GM12878 (cell line): ENCODE data around the gene CAMKMT. TPM values are rescaled to one million over a fixed set of nuclear protein-coding genes. Genes with fewer than 3 reads are reported as not detected.

Source experiments
- ATAC-seq: fragments of 200-7000 bp; cut with Tn5 transposase; 3 replicates; pipeline ENCODE4 v1.9.1; 2020; ENCODE audit warnings: mild to moderate bottlenecking, moderate library complexity
- BruUV-seq: library from RNA; stranded (reverse); fragments of 400-500 nt; replicated peaks from 2 replicates; lab custom pipeline; 2021; lab: Mats Ljungman, UMichigan
- CTCF ChIA-PET: fragments of 300-600 bp; sonication (Branson Sonifier 250); formaldehyde crosslinking; extraction: SDS; loops from one replicate; lab custom pipeline; 2021; ENCODE audit warnings: inconsistent platforms; lab: Yijun Ruan, JAX
- POLR2A ChIA-PET: fragments of 350-600 bp; formaldehyde crosslinking; extraction: SDS; loops from one replicate; lab custom pipeline; 2021; ENCODE audit warnings: inconsistent platforms; lab: Charles Lee
- RAD21 ChIA-PET: fragments of 300-600 bp; sonication (Branson Sonifier 250); formaldehyde crosslinking; loops from one replicate; lab custom pipeline; 2023; ENCODE audit warnings: antibody characterized with exemption; ENCODE audit not compliant: unreplicated experiment; lab: Charles Lee
- SMC1A ChIA-PET: fragments of 300-600 bp; sonication (Branson Sonifier 250); formaldehyde crosslinking; loops from one replicate; lab custom pipeline; 2023; ENCODE audit not compliant: unreplicated experiment, uncharacterized antibody; lab: Charles Lee
- DNase-seq: peaks from one replicate; pipeline ENCODE4 v3.0.0-alpha.2; 2011; ENCODE audit warnings: low read depth, low spot score
- FAIRE-seq: peaks from 3 replicates; lab custom pipeline; 2011; peaks lifted over from hg19 to GRCh38; lab: Jason Lieb, UNC
- H2AFZ ChIP-seq: 2 replicates; pipeline ENCODE4 v1.6.0; 2011; ENCODE audit warnings: low read depth, low read length, control low read depth; ENCODE audit not compliant: control insufficient read depth
- H3K27ac ChIP-seq: 2 replicates; pipeline ENCODE4 v1.5.1; 2011; ENCODE audit warnings: control low read depth; ENCODE audit not compliant: control insufficient read depth, insufficient read depth
- H3K27me3 ChIP-seq, 2 experiments: replicated peaks in 1 of 2; 2 replicates each; pipeline versions ENCODE4 v1.6.0 to v1.6.1; 2011; ENCODE audit warnings: low read length in 1 of 2; ENCODE audit not compliant: control insufficient read depth in 2 of 2, insufficient read depth in 2 of 2
- H3K36me3 ChIP-seq, 2 experiments: 2 replicates each; pipeline ENCODE4 v1.5.1; 2011; ENCODE audit warnings: low read length in 1 of 2; ENCODE audit not compliant: control insufficient read depth in 2 of 2, insufficient read depth in 2 of 2
- H3K4me1 ChIP-seq: 2 replicates; pipeline ENCODE4 v1.6.1; 2011; ENCODE audit warnings: mild to moderate bottlenecking, low read length, moderate library complexity, mixed read lengths; ENCODE audit not compliant: control insufficient read depth, insufficient read depth
- H3K4me2 ChIP-seq: 2 replicates; pipeline ENCODE4 v1.6.0; 2011; ENCODE audit warnings: control low read depth; ENCODE audit not compliant: control insufficient read depth, insufficient read depth
- H3K4me3 ChIP-seq: fragments of 200-600 bp; sonication (generic); 2 replicates; pipeline ENCODE4 v1.5.1; 2016
- H3K79me2 ChIP-seq: 2 replicates; pipeline ENCODE4 v1.6.0; 2011; ENCODE audit warnings: low read length; ENCODE audit not compliant: control insufficient read depth, insufficient read depth
- H3K9ac ChIP-seq: 2 replicates; pipeline ENCODE4 v1.8.0; 2011; ENCODE audit warnings: low read length, control low read depth, mixed read lengths; ENCODE audit not compliant: control insufficient read depth, insufficient read depth
- H3K9me3 ChIP-seq: replicated peaks from 3 replicates; pipeline ENCODE4 v1.5.1; 2011; ENCODE audit warnings: mild to moderate bottlenecking, low read length; ENCODE audit not compliant: control insufficient read depth, insufficient read depth
- H4K20me1 ChIP-seq: 2 replicates; pipeline ENCODE4 v1.6.0; 2011; ENCODE audit not compliant: control insufficient read depth, insufficient read depth
- BRCA1 ChIP-seq: IDR thresholded peaks from 2 replicates; pipeline ENCODE4 v1.6.1; 2011; ENCODE audit warnings: low read depth, low read length, improper control_type of control experiment
- CHD2 ChIP-seq: IDR thresholded peaks from 2 replicates; pipeline ENCODE4 v1.6.1; 2011; ENCODE audit warnings: low read depth, low read length, improper control_type of control experiment, borderline replicate concordance
- ETV6 ChIP-seq, 2 experiments: fragments of 450-650 bp in 1 of 2; IDR thresholded peaks in 1 of 2; conservative IDR thresholded peaks in 1 of 2; 2 replicates each; pipeline ENCODE4 v1.6.1; 2014; ENCODE audit warnings: antibody characterized with exemption in 1 of 2, borderline replicate concordance in 1 of 2, low read depth in 1 of 2, mild to moderate bottlenecking in 1 of 2, moderate library complexity in 1 of 2
- HDAC6 ChIP-seq: fragments of 200-600 bp; sonication (generic); IDR thresholded peaks from one replicate; pipeline ENCODE4 v1.8.0; 2017; ENCODE audit warnings: antibody characterized with exemption; ENCODE audit not compliant: unreplicated experiment
- MXI1 ChIP-seq: fragments of 150-350 bp; IDR thresholded peaks from 2 replicates; pipeline ENCODE4 v1.6.1; 2011; ENCODE audit warnings: low read depth, mild to moderate bottlenecking, inconsistent platforms, low read length, improper control_type of control experiment
- NBN ChIP-seq: fragments of 450-650 bp; IDR thresholded peaks from 2 replicates; pipeline ENCODE4 v1.6.1; 2016
- NR2C1 ChIP-seq: fragments of 450-650 bp; IDR thresholded peaks from 2 replicates; pipeline ENCODE4 v1.6.1; 2017; ENCODE audit warnings: antibody characterized with exemption, mild to moderate bottlenecking, moderate library complexity
- PML ChIP-seq: IDR thresholded peaks from 2 replicates; pipeline ENCODE4 v1.6.1; 2012; ENCODE audit warnings: low read length, inconsistent platforms
- POLR2AphosphoS2 ChIP-seq: IDR thresholded peaks from 2 replicates; pipeline ENCODE4 v1.6.1; 2011; ENCODE audit warnings: low read depth, mild to moderate bottlenecking, low read length, improper control_type of control experiment, moderate library complexity
- SIN3A ChIP-seq: IDR thresholded peaks from 2 replicates; pipeline ENCODE4 v1.6.1; 2012; ENCODE audit warnings: low read depth, low read length, improper control_type of control experiment
- SMAD5 ChIP-seq: IDR thresholded peaks from 2 replicates; pipeline ENCODE4 v1.6.1; 2016; ENCODE audit warnings: antibody characterized with exemption, low read depth
- SMARCA5 ChIP-seq: fragments of 450-650 bp; IDR thresholded peaks from 2 replicates; pipeline ENCODE4 v1.6.1; 2017; ENCODE audit warnings: mild to moderate bottlenecking
- SUZ12 ChIP-seq: fragments of 200-600 bp; sonication (generic); IDR thresholded peaks from one replicate; pipeline ENCODE4 v1.6.1; 2018; ENCODE audit warnings: antibody characterized with exemption, mild to moderate bottlenecking; ENCODE audit not compliant: unreplicated experiment
- WRNIP1 ChIP-seq: IDR thresholded peaks from 2 replicates; pipeline ENCODE4 v1.6.1; 2011; ENCODE audit warnings: low read depth, low read length, improper control_type of control experiment, borderline replicate concordance
- ZNF384 ChIP-seq: IDR thresholded peaks from 2 replicates; pipeline ENCODE4 v1.6.1; 2012; ENCODE audit warnings: low read depth, mild to moderate bottlenecking, low read length, improper control_type of control experiment, borderline replicate concordance
- WGBS: methylation state at CpG from one replicate; pipeline ENCODE4 v1.1.6; 2016; ENCODE audit warnings: low lambda C conversion rate; ENCODE audit not compliant: insufficient replicate concordance, insufficient coverage; ENCODE audit errors: missing lambda C conversion rate; 5-methylcytosine and 5-hydroxymethylcytosine counted together
- in situ Hi-C: fragments of 300-500 bp; cut with MboI; formaldehyde crosslinking; loops from 9 replicates; pipeline ENCODE4 v1.14.3; 2018; ENCODE audit warnings: mixed read lengths
- intact Hi-C: fragments of 100-400 bp; cut with micrococcal nuclease; formaldehyde crosslinking; loops from one replicate; pipeline ENCODE4 v1.14.2; 2022; ENCODE audit not compliant: unreplicated experiment
- polyA plus RNA-seq, 11 experiments: library from polyadenylated mRNA; depleted of rRNA in 4 of 11; unstranded in 6 of 11; stranded (reverse) in 5 of 11; fragments of >200 nt; fragmentation: Nextera tagmentation in 4 of 11; fragmentation: Illumina TruSeq in 1 of 11; extraction: Ambion mirVana in 4 of 11; extraction: Trizol in 1 of 11; gene quantifications; 1 replicate in 1 of 11; 2 replicates in 10 of 11; pipeline versions ENCODE4 v1.2.1 to v1.2.3, GENCODE V29; 2011 to 2016; ENCODE audit warnings: inconsistent platforms in 2 of 11, missing spikeins in 2 of 11, low read depth in 1 of 11
- total RNA-seq, 4 experiments: library from RNA; depleted of rRNA in 3 of 4; stranded (reverse); fragments of >200 nt in 3 of 4; fragmentation: Illumina TruSeq in 1 of 4; extraction: Trizol in 1 of 4; gene quantifications; 2 replicates each; pipeline versions ENCODE4 v1.2.1 to v1.2.3, GENCODE V29; 2013 to 2021
- TF ChIP-seq, protein P1 (sequence below): fragments of 150-350 bp; IDR thresholded peaks from 2 replicates; pipeline ENCODE4 v1.6.1; 2016; ENCODE audit warnings: low read depth, low read length

CAMKMT gene
- total and polyA plus RNA-seq, 10 of the 15 experiments (the other 5 are each of a cell fraction or from before 2014, with no cell fraction given) = 2.7 to 16.0 (median 11.8) TPM

DNA sequence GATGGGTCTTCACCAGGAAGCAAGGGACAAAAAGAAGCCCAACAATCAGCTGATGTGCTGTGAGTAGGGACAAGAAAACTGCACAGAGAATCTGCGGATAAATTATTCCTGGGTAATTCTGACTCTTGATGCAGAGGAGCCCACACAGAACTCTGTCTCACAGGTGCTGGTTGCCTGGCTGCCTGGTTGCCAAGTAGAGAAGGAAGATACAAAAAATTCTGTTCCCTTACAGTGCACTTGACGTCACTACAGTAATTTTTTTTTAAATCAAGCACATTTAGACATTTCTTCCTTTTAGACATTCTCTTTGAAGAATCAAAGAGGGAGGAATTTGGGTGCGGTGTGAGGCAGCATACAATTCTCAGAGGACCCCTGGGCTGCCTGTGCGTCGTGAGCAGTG, 427.7 kb downstream of the CAMKMT start (continued):
- no peak for TF ChIP-seq WRNIP1
- TF ChIP-seq SUZ12 = no peak
- no peak for TF ChIP-seq SMARCA5
- TF ChIP-seq MXI1 = no peak
- TF ChIP-seq ZNF384 = no peak

DNA sequence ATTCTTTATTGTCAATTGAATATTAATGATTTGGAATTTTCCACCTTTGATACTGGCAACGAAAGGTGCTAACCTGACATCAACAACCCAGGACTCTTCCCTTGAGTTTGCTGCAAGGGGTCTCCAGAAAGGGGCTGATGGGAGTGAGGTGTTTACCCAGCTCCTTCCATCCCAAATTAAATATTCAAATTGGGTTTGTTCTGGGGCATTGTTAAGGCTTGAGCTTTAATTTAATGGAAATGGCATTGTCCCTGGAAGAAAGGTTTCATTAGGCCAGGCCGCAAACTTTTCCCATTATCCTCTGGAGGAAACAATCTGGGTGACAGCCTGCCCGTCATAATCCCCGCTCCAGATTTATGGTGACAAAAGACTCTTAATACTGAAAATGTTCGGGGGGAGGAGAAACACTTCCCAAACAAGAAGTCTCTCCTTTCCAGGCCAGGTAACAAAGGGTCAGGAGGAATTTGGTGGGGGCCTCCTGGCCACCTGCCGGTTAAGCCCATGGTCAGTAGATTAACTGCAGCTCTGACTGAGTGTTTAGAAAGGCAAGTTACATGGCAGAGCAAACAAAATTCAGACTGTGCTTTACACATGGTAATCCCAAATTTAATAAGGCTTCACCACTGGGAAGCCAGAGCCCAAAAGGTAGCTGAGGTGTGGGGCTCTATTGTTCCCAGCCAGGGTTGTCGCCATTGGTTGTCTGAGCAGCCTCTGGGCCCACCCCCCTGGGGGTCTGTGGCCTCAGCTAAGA, 428.4 kb downstream of the CAMKMT start:
- SMC1A ChIA-PET = interaction anchor here (1.9 kb wide), 1 partner anchor 58 kb away, joined by 4 read pairs; no protein-coding TSS in a partner anchor
- intact Hi-C loops = no loop called here
- no peaks in the 10 kb centered on the region for H3K36me3 ChIP-seq
- H3K27me3 ChIP-seq = no peaks in the 10 kb centered on the region
- BruUV-seq = no TSS peak
- H3K4me2 ChIP-seq = no peak overlapping the region
- TF ChIP-seq SIN3A (no peak), ETV6 (conservative IDR thresholded peaks at IDR 0.05 in 1 of 2, IDR thresholded peaks at IDR 0.05 in 1 of 2; ENCODE audit: borderline replicate concordance in 1 of 2, low read depth in 1 of 2) (no peak), POLR2AphosphoS2 (no peak), PML (no peak), SMAD5 (no peak), CHD2 (no peak), BRCA1 (no peak), NR2C1 (no peak), ZNF384 (no peak), HDAC6 (no peak), NBN (no peak)
- TF ChIP-seq, protein P1, sequence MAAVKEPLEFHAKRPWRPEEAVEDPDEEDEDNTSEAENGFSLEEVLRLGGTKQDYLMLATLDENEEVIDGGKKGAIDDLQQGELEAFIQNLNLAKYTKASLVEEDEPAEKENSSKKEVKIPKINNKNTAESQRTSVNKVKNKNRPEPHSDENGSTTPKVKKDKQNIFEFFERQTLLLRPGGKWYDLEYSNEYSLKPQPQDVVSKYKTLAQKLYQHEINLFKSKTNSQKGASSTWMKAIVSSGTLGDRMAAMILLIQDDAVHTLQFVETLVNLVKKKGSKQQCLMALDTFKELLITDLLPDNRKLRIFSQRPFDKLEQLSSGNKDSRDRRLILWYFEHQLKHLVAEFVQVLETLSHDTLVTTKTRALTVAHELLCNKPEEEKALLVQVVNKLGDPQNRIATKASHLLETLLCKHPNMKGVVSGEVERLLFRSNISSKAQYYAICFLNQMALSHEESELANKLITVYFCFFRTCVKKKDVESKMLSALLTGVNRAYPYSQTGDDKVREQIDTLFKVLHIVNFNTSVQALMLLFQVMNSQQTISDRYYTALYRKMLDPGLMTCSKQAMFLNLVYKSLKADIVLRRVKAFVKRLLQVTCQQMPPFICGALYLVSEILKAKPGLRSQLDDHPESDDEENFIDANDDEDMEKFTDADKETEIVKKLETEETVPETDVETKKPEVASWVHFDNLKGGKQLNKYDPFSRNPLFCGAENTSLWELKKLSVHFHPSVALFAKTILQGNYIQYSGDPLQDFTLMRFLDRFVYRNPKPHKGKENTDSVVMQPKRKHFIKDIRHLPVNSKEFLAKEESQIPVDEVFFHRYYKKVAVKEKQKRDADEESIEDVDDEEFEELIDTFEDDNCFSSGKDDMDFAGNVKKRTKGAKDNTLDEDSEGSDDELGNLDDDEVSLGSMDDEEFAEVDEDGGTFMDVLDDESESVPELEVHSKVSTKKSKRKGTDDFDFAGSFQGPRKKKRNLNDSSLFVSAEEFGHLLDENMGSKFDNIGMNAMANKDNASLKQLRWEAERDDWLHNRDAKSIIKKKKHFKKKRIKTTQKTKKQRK = no peak
- TF ChIP-seq, all 136 proteins: peak for 0
- Histone ChIP-seq H3K9me3 (no peaks in the 10 kb centered on the region; the same call in 2 of the 3 replicates), H3K4me1 (no peaks in the 10 kb centered on the region), H3K9ac (no peak overlapping the region), H4K20me1 (no peaks in the 10 kb centered on the region), H3K27ac (no peak overlapping the region), H3K79me2 (no peaks in the 10 kb centered on the region), H3K4me3 (no peak overlapping the region), H2AFZ (no peak overlapping the region)
- ChIA-PET CTCF (interaction anchor here (2.3 kb wide), 1 partner anchor 11 kb away, joined by 6 read pairs; no protein-coding TSS in a partner anchor), POLR2A (no interaction called here), RAD21 (no interaction called here)
- FAIRE-seq (no peak), DNase-seq (no peak), ATAC-seq (no peak)
- 65% methylated on average over 7 of the region's 7 CpGs for WGBS
- in situ Hi-C loops = no loop called here
